ENCODE measurements around the gene SH3BGRL3.
"Not testable (repeated sequence)": the region's sequence is repeated elsewhere in the genome, so short reads cannot be mapped to it uniquely, and the experiment has no call there.

Gene SH3BGRL3

DNA sequence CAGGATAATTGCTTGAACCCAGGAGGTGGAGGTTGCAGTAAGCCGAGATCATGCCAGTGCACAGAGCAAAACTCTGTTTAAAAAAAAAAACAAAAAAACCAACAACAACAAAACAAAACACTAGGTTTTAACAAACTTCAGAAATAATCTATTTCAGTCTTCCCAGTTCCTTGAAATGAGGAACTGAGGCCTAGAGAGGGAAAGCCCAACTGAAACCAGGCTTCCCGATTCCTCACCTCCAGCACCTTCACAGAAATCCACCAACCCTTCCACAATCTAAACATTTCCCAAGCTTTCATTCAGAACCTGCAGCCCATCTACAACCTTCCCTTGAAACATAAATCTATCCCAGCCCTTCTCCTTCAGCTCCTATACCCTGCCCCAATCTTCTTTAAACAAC, 37.3 kb downstream of the SH3BGRL3 start:
- DNase-seq (ENCODE audit: low spot score): no peak

DNA sequence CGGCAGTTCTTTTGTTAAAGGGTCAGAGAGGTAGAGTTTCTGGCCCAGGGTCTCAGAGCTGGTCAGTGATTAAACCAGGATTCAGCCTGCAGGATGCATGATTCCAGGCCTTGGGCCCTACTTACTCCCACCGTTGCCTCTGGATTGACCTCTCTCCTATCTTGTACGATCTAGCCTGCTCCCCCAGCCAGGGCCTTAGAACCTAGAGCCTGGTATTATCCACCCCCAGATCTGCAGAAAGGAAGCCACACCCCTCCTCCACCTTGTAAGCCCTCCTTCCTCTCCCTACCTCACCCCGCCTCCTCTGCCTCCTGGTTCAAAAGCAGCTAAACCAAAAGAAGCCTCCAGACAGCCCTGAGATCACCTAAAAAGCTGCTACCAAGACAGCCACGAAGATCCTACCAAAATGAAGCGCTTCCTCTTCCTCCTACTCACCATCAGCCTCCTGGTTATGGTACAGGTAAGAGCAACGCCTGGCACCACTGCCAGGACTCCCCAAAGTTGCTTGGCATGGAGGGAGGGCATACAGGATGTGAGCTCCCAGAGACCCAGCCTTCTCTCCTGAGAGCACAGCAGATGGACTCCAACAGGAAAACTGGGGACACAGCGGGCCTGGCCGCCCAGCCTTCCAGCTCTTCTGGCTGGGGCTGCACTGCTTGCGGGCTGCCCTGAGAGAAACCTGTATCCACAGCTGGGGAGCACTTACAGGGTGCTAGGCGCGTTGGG, 37.9 kb downstream of the SH3BGRL3 start, which contains the start of gene CD52:
Gene CD52, plus strand, starts transcription at position 347 of the 726 bp plus-strand sequence. Its CDS starts 60 bp downstream, at position 407.
- DNase-seq (ENCODE audit: low spot score): no peak

DNA sequence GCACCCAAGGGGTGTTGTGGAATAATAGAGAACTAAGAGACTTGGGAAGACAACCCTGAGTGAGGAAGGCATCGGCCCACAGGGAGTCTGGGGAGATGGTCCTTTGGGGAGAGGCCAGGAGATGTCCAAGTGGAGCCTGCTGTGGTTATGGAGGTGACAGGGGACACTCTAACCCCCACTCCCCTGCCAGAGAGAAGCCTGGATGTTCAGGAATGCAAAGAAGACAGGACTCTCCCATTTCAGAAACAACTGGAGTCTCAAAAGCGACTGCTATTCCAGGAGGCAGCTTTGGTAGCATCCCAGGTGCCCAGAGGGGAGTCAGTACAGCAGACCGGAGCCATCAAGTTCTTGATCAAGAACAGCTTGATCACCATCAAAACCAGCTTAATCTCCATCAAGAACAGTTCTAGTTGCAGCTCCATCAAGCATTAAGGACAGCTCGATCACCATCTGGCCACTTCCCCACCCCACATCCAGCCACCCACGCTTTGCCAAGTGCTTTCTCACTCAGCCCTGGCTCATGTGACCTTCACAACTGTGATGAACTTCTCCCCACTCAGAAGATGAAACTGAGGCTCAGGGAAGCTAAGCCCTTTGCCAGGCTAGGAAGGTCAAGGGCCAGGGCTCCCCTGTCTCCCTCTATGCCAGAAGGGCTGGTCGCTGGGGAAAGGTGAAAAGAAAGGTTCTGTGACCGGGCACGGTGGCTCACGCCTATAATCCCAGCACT, 38.6 kb downstream of the SH3BGRL3 start:
- no peak for DNase-seq (ENCODE audit: low spot score)

DNA sequence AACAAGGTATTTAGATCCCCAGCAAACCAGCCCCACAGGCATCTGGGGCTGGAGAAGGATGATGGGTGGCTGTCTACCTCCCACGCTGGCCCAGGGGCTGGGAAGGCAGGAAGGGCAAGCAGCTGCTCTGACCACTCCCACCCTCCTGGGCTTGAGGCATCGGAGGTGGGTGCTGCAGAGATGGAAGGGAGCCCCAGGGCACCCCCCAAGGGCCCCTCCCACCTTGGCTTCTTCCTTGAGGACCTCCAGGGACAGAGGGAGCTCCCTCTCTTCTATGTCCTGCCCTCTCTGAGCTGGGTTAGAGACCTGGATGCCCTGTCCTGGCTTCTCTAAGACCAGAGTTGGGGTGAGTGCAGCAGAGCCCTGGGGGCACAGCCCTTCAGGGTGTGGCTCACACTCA, 41.0 kb downstream of the SH3BGRL3 start:
- no peak for DNase-seq (ENCODE audit: low spot score)

DNA sequence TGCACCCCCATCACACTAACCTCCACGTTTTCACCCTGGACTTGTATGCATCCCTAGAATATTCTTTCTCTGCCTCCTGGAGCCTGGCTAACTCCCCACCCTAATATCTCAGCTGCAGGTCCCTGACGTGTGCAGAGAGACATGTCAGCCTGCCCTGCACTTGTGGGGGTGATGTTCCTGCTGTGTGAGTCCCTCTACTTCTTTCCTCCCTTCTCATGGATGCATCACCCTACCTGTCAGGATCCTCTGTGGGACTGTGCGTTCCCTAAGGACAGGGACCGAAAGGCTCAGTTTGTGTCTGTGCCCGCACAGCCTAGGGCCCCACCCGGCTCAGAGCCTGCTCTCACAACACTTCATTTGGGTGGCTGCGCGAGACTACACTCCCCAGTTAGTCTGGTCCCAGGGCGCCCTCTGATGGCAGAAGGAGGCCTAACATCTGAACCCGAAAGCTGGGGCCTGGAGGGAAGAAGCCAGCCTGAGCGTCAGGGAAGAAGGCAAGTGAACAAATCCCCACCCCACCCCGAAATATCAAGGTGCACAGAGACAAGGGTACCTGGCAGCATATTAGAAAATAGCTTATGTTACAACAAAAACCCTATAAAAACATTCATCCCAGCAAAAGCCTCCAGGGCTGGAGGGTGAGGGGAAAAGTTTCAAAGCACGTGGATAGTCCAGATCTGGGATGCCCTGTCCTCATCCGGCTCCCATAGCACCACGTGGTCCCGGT, 41.6 kb downstream of the SH3BGRL3 start:
- peak; percentile 93 for DNase-seq (ENCODE audit: low spot score)

DNA sequence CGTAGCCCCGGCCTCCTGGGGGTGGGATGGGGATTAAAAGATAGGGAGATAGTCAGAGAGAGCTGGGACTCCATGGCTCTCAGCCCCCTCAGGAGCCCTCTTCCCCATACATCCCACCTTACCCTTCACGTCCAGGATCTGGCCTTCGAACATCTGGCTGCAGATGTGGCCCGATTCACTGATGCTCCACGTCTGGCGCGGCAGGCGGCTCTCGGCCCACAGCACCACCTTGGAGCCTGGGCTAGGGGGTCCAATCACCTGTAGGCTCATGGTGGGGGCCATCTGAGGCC, 42.1 kb downstream of the SH3BGRL3 start:
- DNase-seq (ENCODE audit: low spot score): no peak

DNA sequence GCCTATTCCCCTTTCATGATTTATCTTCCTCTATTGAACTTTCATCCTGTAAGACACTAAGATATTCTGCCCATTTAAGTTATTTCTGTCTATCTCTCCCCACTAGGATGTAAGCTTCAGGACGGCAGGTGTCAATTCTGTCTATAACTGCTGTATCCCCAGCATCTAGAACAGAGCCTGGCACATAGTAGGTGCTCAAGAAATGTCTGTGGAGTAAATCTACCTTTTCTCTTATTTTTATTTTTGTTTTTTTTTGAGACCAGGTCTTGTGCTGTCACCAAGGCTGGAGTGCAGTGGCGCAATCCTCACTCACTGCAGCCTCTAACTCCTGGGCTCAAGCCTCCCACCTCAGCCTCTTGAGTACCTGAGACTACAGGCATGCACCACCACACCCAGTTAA, 43.5 kb downstream of the SH3BGRL3 start:
- no peak for DNase-seq (ENCODE audit: low spot score)

DNA sequence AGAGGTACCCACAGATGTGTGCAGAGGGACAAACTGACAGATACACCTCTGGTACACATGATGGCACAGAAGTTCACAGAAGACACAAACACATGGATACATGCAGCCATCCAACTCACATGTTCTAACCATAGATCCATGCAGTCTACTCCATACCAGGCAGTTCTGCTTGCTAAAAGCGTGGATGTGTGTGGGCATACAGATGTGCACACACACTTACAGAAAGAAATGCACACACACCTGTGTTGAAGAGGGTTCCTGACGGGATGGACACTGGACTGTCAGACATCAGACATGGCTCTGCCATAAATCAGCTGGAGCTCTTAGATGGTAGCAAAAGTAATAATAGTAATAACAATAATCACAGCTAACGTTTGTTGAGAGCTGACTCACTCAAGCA, 44.7 kb downstream of the SH3BGRL3 start:
- DNase-seq (ENCODE audit: low spot score): no peak

DNA sequence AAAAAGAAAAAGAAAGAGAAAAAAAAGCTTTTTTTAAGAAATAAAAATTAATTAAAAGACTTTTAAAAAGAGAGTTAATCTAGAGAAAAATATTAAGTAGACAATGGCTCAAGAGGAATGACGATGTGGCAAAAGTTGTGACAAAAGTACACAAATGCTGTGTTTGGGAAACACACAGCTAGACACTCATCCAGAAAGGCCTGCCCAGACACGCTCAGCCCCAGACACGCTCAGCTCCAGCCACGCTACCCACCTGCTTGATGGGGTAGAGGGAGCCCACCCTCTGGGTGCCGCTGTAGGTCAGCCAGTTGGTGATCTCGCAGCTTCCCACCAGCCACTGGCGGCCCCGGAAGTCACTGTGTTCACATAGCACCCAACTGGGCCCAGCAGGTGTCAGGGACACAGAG, 48.1 kb downstream of the SH3BGRL3 start:
- no peak for DNase-seq (ENCODE audit: low spot score)

DNA sequence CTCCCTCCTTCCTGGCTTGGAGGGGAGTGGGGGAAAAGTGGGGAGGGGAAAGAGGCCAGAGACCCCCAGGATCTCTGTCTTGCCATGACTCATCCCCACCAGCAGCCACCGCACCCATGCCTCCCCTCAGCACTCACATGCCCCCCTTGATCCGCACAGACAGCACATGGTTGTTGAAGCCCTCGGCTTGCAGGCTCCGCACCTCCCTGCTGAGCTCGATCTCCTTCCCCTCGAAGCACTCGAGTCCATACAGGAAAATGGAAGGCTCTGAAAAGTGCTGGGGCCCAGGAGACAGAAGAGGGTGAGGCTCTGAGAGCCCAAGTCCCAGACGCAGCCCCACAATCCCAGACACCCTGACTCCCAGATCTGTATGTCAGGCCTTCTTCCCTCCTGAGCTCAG, 48.7 kb downstream of the SH3BGRL3 start:
- DNase-seq (ENCODE audit: low spot score): no peak

DNA sequence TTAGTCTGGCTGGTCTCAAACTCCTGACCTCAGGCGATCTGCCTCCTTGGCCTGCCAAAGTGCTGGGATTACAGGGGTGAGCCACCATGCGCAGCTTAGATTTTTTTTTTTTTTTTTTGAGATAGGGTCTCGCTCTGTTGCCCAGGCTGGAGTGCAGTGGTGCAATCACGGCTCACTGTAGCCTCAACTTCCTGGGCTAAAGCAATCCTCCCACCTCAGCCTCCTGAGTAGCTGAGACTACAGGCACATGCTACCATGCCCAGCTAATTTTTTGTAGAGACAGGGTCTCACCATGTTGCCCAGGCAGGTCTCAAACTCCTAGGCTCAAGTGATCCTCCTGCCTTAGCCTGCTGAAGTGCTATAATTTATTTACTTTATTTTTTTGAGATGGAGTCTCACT, 49.5 kb downstream of the SH3BGRL3 start:
- not testable (repeated sequence) for DNase-seq (ENCODE audit: low spot score)

DNA sequence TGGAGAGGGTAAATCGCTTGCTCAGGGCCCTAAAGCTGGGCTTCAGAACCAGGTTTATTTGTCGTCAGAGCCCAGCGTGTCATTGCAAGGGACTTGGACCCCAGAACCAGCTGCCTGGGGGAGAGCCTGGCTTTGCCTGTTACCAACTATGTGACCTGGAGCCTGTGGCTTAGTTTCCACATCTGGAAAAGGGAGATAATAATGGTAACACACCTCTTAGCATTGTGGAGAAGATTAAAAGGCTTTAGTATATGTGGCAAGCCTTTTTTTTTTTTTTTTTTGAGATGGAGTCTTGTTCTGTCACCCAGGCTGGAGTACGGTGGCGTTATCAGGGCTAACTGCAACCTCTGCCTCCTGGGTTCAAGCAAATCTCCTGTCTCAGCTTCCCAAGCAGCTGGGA, 50.4 kb downstream of the SH3BGRL3 start:
- DNase-seq (ENCODE audit: low spot score): no peak
